ENCODE measurements around the gene TM9SF2.
"Not testable (repeated sequence)": the region's sequence is repeated elsewhere in the genome, so short reads cannot be mapped to it uniquely, and the experiment has no call there.

TM9SF2 gene

DNA sequence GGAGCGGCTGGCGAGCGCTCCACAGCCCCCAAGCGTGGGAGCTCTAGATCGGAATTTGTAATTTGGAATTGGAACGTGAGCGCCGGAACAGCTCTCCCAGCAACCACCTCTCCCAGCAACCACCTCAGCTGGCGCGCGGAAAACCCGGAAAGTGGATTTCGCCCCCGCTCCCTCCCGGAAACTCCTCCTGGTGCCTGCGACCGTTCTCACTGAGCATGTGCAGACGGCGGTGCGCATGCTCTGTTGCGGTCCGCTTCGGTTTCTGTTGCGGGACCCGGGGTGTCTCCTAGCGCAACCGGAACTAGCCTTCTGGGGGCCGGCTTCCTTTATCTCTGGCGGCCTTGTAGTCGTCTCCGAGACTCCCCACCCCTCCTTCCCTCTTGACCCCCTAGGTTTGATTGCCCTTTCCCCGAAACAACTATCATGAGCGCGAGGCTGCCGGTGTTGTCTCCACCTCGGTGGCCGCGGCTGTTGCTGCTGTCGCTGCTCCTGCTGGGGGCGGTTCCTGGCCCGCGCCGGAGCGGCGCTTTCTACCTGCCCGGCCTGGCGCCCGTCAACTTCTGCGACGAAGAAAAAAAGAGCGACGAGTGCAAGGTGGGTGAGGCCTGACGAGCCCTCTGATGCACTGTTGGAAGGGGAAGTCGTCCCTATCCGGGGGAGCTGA lies at the start of gene TM9SF2:
TSS of gene TM9SF2 (plus strand) at position 289 of the 664 bp plus-strand sequence. CDS start at position 424, 135 bp downstream.
- ATAC-seq = peak; percentile 73
- Mint-ChIP-seq H3K36me3 (peaks cover 79% of the 10 kb centered on the region), H3K4me3 (peak within 1 kb of the TSS; percentile 99), H3K9me3 (peaks cover 2% of the 10 kb centered on the region), H3K4me1 (peaks cover 74% of the 10 kb centered on the region), H3K27ac (peak within 1 kb of the TSS; percentile 99)
- peak; percentile 97 to 99 for DNase-seq (ENCODE audit: low spot score in 2 of 2)

DNA sequence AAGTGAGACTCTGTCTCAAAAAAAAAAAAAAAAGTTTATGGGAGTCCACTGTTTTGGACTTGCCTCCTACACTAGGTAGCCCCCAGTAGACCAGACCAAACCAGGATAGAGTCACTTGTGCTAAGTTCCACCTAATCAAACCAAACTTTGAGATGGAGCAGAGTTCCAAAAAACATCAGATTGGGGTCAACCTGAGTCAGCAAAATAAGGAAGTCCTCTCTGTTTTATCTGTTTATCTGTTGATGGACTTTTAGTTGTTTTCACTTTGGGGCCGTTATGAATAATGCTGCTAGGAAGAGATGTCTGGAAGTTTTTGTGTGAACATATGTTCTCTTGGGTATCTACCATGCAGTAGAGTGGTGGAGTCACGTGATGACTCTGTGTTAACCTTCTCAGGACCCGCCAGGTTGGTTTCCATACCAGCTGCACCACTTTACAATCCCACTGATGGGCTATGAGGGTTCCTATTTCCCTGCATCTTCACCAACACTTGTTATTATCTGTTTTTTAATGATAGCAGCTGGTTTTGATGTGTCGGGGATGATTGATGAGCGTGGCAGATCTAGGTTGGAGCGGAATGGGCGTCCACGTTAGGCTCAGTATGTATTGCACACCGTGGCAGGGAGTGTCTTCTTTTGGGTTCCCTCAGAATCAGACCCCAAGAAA lies 46.6 kb upstream of the TM9SF2 start:
- H3K36me3 Mint-ChIP-seq = no peaks in the 10 kb centered on the region
- peaks cover 39% of the 10 kb centered on the region for H3K4me1 Mint-ChIP-seq
- H3K27ac Mint-ChIP-seq = no peak overlapping the region
- ATAC-seq (no peak), DNase-seq (ENCODE audit: low spot score in 2 of 2) (no peak)
- no peak overlapping the region for H3K4me3 Mint-ChIP-seq
- H3K9me3 Mint-ChIP-seq = peaks cover 6% of the 10 kb centered on the region

GRCh38 chr13:99459099-99459850 lies 42.0 kb upstream of the TM9SF2 start:
- DNase-seq (ENCODE audit: low spot score in 2 of 2) (peak in 1 of 2 donors; percentile 66), ATAC-seq (peak; percentile 96)
- Mint-ChIP-seq H3K4me1 (peaks cover 15% of the 10 kb centered on the region), H3K27ac (peak overlapping the region; percentile 48), H3K4me3 (no peak overlapping the region), H3K9me3 (peaks cover 8% of the 10 kb centered on the region), H3K36me3 (no peaks in the 10 kb centered on the region)

GRCh38 chr13:99460802-99461201 lies 40.5 kb upstream of the TM9SF2 start:
- not testable (repeated sequence) for H3K27ac Mint-ChIP-seq

DNA sequence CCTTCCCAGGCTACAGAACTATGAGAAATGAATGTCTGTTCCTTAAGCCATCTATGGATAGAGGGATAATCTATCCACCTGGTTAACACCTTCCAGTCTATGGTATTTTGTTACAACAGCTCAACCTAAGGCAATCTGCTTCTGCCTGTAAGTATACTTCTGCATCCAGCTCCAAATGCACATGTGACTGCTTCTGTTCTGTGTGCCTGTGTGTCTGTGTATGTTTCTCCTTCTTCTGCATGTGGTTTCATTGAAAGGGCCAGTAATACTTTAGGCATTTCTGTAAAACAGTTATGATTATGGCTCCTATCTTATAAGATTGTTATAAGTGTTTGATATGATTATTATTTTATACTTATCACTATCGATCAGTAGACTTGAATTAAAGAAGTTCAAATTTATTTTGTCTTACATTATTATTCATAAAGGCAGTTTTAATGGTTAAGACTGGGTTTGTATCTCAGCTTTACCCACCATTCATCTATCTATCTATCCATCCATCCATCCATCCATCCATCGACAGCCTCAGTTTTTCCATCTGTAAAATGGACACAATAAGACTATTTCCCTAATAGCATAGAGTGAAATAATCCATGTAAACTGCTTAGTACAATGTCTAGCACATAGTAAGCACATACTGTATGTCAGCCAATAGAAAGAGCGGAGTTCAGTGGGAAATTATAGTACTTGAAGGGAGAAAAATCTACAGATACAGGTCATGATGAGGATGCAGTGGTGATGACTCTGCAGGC lies 37.5 kb upstream of the TM9SF2 start:
- Mint-ChIP-seq H3K4me1 (peaks cover 29% of the 10 kb centered on the region), H3K36me3 (no peaks in the 10 kb centered on the region), H3K4me3 (peak overlapping the region; percentile 43), H3K9me3 (peaks cover 2% of the 10 kb centered on the region), H3K27ac (peak overlapping the region; percentile 85)
- DNase-seq (ENCODE audit: low spot score in 2 of 2) (no peak), ATAC-seq (no peak)

More at GRCh38 chr13:99460802-99461201, 40.5 kb upstream of the TM9SF2 start:
- H3K9me3 Mint-ChIP-seq; ATAC-seq; DNase-seq (ENCODE audit: low spot score in 2 of 2); H3K4me3 Mint-ChIP-seq; H3K36me3 Mint-ChIP-seq: not testable (repeated sequence)
- peaks cover 29% of the 10 kb centered on the region for H3K4me1 Mint-ChIP-seq

DNA sequence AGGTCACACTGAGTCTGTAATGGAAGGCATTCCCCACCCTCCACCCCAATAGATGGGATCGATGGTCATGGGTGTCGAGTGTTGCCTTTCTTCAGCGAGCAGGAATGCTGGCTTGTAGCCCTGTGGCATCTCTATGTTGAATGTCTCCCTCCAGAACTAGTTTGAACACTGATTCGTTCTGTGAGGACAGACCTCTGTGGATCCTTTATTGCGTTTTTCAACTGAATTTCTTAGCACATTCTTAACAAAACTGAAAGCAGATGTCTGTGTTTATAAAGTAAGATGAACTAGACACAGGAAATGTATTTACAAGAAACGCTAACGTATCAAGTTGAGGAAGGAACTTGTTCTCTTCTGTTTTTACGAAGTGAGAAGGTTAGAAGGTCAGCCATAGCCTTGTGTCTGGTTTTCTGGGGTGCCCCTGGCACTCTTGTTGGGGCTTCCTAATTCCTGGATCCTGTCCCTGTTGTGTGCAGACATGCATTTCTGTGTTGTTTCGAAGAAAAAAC lies 36.8 kb upstream of the TM9SF2 start:
- Mint-ChIP-seq H3K9me3 (peaks cover 2% of the 10 kb centered on the region), H3K27ac (peak overlapping the region; percentile 85), H3K4me1 (peaks cover 29% of the 10 kb centered on the region), H3K36me3 (no peaks in the 10 kb centered on the region), H3K4me3 (peak overlapping the region; percentile 43)
- ATAC-seq (peak; percentile 65), DNase-seq (ENCODE audit: low spot score in 2 of 2) (peak in 1 of 2 donors; percentile 59)

- no peaks in the 10 kb centered on the region for H3K36me3 Mint-ChIP-seq
- peak; percentile 28 for ATAC-seq
- peaks cover 2% of the 10 kb centered on the region for H3K9me3 Mint-ChIP-seq
- DNase-seq (ENCODE audit: low spot score in 2 of 2) = no peak
- H3K4me3 Mint-ChIP-seq = peak overlapping the region; percentile 43
- peaks cover 29% of the 10 kb centered on the region for H3K4me1 Mint-ChIP-seq
- H3K27ac Mint-ChIP-seq = peak overlapping the region; percentile 85
Observed at GRCh38 chr13:99465454-99465853, 35.8 kb upstream of the TM9SF2 start.

- ATAC-seq (no peak), DNase-seq (ENCODE audit: low spot score in 2 of 2) (no peak)
- Mint-ChIP-seq H3K4me3 (no peak overlapping the region), H3K4me1 (peaks cover 26% of the 10 kb centered on the region), H3K9me3 (peaks cover under 1% of the 10 kb centered on the region), H3K36me3 (no peaks in the 10 kb centered on the region), H3K27ac (no peak overlapping the region)
Observed at GRCh38 chr13:99467764-99468163, 33.5 kb upstream of the TM9SF2 start.

DNA sequence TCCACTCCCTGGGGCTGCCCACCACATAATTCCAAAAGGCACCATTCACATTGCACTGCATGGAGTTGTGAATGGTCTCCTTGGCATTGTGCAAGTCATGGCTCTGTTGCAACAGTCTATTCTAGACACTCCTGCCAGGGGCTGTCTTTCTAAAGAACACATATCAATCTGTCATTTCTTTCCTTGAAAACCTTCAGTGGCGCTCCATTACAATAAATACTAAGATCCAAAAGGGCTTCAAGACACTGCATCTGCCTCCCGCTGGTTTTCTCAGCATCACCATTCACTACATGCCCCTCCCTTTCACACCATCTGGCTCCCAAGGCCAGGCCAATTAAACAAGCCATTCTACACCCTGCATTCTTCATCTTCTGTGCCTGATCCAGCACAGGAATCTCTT lies 32.2 kb upstream of the TM9SF2 start:
- no peak for DNase-seq (ENCODE audit: low spot score in 2 of 2)
- Mint-ChIP-seq H3K36me3 (no peaks in the 10 kb centered on the region), H3K27ac (no peak overlapping the region), H3K4me1 (peaks cover 22% of the 10 kb centered on the region), H3K4me3 (no peak overlapping the region), H3K9me3 (no peaks in the 10 kb centered on the region)
- no peak for ATAC-seq

GRCh38 chr13:99470027-99470426 lies 31.2 kb upstream of the TM9SF2 start:
- Mint-ChIP-seq H3K4me3 (no peak overlapping the region), H3K27ac (no peak overlapping the region), H3K9me3 (no peaks in the 10 kb centered on the region), H3K36me3 (no peaks in the 10 kb centered on the region), H3K4me1 (peaks cover 12% of the 10 kb centered on the region)
- DNase-seq (ENCODE audit: low spot score in 2 of 2) (no peak), ATAC-seq (no peak)

- H3K4me1 Mint-ChIP-seq = peaks cover 5% of the 10 kb centered on the region
- no peak overlapping the region for H3K4me3 Mint-ChIP-seq
- H3K36me3 Mint-ChIP-seq = no peaks in the 10 kb centered on the region
- H3K9me3 Mint-ChIP-seq = no peaks in the 10 kb centered on the region
- ATAC-seq (no peak), DNase-seq (ENCODE audit: low spot score in 2 of 2) (no peak)
- H3K27ac Mint-ChIP-seq = no peak overlapping the region
Observed at GRCh38 chr13:99471221-99472121, 29.8 kb upstream of the TM9SF2 start.

GRCh38 chr13:99472122-99472440 lies 29.2 kb upstream of the TM9SF2 start:
- H3K36me3 Mint-ChIP-seq = no peaks in the 10 kb centered on the region
- H3K27ac Mint-ChIP-seq = no peak overlapping the region

DNA sequence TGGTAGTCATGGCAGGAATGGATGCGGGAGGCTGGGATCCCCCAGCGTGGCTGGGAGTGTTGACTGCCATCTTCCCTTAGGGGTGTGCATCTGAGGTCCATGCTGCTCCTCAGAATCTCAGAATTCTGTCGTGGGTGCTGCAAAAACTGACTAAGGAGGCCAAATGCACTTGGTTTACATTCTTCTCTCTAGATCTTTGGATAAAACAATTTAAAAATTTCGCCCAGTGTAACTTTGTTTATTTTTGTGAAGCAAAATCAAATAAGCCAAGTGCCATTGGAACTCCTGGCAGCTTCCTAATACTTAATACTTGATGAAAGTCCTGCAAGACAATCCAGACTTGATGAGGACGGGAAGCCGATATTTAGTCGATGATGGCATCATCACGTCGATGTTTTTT lies 27.8 kb upstream of the TM9SF2 start:
- H3K36me3 Mint-ChIP-seq = no peaks in the 10 kb centered on the region
- no peak for DNase-seq (ENCODE audit: low spot score in 2 of 2)
- H3K9me3 Mint-ChIP-seq = no peaks in the 10 kb centered on the region
- no peak overlapping the region for H3K4me3 Mint-ChIP-seq
- no peak overlapping the region for H3K27ac Mint-ChIP-seq
- no peak for ATAC-seq
- peaks cover 5% of the 10 kb centered on the region for H3K4me1 Mint-ChIP-seq

More at GRCh38 chr13:99472122-99472440, 29.2 kb upstream of the TM9SF2 start:
- no peak overlapping the region for H3K4me3 Mint-ChIP-seq
- DNase-seq (ENCODE audit: low spot score in 2 of 2) (no peak), ATAC-seq (no peak)
- H3K4me1 Mint-ChIP-seq = peaks cover 5% of the 10 kb centered on the region
- no peaks in the 10 kb centered on the region for H3K9me3 Mint-ChIP-seq

DNA sequence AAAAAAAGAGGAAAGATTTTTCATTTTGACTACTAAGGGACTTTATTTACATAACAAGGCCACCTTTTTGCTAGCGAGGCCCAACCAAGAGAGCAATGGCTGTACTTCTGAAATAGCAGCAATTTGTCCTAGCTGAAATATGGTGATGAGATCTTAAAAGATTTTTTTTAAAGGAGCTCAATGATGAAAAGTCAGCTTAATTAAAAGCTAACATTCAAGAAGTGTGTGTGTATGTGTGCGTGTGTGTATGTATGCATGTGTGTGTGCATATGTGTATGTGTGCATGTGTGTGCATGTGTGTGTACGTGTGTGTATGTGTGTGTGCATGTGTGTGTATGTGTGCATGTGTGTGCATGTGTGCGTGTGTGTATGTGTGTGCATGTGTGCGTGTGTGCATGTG lies 24.6 kb upstream of the TM9SF2 start:
- no peak for ATAC-seq
- Mint-ChIP-seq H3K27ac (no peak overlapping the region), H3K9me3 (no peaks in the 10 kb centered on the region)

More for the DNA sequence above, 24.6 kb upstream of the TM9SF2 start:
- Mint-ChIP-seq H3K4me3 (no peak overlapping the region), H3K4me1 (peaks cover 5% of the 10 kb centered on the region), H3K36me3 (no peaks in the 10 kb centered on the region)
- no peak for DNase-seq (ENCODE audit: low spot score in 2 of 2)
